GM10847 (cell line): Measurements from ENCODE around the gene FAM169A.

ENCODE experiments used
- POLR2A ChIP-seq: IDR thresholded peaks from 2 replicates; pipeline ENCODE4 v1.6.1; 2011; ENCODE audit not compliant: insufficient read length; ENCODE audit errors: extremely low read depth

FAM169A gene, protein sequence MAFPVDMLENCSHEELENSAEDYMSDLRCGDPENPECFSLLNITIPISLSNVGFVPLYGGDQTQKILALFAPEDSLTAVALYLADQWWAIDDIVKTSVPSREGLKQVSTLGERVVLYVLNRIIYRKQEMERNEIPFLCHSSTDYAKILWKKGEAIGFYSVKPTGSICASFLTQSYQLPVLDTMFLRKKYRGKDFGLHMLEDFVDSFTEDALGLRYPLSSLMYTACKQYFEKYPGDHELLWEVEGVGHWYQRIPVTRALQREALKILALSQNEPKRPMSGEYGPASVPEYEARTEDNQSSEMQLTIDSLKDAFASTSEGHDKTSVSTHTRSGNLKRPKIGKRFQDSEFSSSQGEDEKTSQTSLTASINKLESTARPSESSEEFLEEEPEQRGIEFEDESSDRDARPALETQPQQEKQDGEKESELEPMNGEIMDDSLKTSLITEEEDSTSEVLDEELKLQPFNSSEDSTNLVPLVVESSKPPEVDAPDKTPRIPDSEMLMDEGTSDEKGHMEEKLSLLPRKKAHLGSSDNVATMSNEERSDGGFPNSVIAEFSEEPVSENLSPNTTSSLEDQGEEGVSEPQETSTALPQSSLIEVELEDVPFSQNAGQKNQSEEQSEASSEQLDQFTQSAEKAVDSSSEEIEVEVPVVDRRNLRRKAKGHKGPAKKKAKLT

DNA sequence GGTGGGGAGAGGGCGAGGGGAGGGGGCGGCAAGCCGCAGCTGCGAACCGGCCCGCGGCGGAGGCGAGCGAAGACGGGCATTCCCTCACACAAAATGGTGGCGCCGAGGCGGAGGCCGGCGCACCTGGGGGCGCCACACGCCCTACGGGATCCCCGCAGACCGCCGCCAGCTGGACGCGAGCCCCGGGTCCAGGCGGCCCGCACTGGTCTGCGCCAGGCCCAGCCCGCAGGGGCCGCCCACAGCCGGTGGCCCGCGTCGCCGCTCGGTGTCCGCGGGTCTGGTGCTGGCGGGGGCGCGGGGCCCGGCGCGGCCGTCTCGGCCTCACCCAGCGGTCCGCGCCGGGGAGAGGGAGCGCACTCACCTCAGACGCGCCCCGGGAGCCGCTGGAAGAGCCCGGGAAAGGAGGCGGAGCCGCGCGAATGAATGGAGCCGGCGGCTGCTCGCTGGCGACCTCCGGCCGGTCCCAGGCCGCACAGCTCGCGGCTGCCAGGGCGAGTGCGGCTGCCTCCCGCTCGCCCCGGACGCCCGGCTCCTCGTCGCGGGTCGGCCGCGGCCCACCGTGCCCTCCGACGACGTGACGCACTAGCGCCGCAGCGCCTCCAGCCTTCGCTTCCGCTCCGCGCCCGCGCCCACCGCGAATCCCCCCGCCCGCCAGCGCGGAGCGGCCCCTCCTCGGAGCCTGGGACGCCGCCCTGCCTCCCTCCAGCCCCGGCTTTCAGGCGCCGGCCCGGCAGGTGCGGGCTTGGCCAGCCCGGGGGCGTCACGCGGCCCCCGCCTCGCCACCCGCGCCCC, at the start of gene FAM169A:
Gene FAM169A (minus strand): TSS at position 584 of the 792 bp plus-strand sequence. CDS start 24,711 bp downstream, outside the sequence.
- TF ChIP-seq POLR2A: no peak

DNA sequence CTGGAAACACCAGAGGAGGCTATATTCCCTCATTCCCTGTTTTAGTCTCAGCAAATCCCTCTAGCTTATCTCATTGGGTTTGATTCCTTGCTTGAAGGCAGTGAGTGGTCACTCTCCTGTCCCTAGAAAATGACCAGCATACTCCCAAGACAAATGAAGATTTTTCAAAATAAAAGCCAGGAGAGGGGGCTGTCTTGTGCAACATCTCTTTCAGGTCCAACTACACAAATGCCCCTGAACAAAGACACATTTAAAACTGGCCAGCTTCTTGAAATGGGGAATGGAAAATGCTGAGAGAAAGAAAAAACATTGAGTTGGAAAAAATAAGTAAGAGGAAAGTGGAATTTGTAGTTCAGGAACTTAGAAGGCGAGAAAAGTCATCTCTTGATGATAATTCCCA, 49.3 kb upstream of the FAM169A start:
- no peak for TF ChIP-seq POLR2A

DNA sequence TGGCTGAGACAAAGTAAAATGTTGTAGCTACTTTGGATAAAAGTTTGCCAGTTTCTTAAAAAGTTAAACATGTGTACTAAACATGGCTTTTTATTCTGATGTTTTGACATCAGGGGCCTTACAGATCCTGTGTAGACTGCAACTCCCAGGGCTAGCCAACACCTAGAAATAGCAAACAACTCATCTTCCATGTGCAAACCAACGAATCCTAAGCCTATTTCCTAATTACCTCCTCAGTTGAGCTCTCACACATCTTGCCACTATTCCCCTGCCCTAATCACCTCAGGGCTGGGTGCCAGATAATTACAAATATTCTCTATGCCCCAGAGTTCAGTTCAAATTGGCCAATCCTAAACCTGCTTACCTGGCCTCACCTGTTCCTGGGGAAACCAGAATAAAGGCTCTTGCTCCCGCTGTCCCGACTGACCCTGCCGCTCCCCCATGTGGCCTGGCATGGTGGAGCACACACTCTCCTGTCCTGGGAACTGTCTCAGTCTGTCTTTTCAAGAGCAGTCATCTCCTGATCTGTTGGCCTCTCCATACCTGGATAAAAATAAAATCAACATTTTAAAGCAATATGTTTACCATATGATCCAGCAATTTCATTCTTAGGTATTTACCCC, 37.1 kb upstream of the FAM169A start:
- no peak for TF ChIP-seq POLR2A

DNA sequence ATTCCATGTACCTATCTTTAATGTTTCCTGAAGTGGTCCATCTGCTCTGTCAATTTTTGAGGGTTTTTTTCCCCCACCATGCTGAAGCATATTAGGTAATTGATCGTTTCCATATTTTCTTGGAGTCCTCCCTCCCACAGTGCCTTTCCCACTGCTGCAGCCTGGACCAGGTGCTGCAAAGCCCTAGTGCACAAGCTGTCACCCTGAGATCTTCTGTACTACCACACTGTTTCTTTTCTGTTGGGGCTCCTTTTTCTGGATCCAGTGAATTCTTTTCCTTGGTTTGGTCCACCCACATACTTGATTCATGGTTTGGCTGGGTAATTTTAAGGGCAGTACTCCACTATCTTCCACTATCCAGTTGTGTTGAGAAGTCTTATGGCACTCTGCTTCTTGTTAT, 30.9 kb upstream of the FAM169A start:
- no peak for TF ChIP-seq POLR2A

DNA sequence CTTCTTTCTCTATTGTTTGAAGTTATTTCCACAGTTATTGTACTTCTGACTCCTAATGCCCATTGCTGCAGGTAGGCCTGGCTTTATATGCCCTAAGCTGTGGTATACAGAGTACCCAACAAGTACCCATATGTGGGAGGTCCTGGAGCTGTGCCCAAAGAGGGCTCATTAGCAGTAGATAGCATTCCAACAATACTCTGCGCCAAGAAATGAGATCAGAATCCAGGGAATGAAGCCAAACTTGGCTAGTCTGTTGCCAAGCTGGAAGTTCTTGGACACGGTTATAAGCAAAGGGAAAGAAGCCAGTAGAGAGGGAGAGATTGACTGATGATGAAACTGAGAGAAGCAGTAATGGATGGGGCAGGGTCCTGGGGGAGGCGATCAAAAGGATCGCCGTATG, 29.7 kb upstream of the FAM169A start:
- no peak for TF ChIP-seq POLR2A

DNA sequence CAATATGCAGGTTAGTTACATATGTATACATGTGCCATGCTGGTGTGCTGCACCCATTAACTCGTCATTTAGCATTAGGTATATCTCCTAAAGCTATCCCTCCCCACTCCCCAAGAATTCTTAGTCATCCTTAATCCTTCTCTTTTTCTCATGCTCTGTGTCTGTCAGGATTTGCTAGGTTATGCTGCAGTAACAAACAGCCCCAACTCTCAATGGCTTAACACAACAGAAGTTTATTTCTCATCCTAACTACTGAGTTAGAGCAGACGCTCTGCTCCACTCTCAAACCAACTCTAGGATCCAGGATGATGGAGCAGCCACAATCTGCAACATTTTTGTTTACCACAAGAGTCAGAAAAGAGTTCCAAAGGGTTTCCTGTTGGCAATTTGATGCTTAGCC, 28.2 kb upstream of the FAM169A start:
- TF ChIP-seq POLR2A: no peak

DNA sequence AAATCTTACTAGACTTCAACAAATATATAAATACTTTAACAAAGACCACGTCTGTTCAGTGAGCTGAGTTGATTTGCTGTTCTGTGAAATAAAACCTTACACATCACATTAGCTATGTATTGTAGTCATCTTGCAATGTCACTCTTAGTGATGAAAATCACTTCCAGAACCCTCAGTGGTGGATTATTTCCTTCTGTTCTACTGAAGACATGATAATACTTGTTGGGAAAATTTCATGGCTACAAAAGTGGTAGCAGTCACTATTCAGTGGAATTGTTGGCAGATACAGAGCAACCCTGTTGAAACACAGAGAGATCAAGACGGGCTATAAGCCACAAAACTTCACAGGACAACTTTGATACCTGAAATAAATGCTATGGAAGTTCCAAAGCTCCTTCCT, 26.7 kb upstream of the FAM169A start:
- TF ChIP-seq POLR2A: no peak

DNA sequence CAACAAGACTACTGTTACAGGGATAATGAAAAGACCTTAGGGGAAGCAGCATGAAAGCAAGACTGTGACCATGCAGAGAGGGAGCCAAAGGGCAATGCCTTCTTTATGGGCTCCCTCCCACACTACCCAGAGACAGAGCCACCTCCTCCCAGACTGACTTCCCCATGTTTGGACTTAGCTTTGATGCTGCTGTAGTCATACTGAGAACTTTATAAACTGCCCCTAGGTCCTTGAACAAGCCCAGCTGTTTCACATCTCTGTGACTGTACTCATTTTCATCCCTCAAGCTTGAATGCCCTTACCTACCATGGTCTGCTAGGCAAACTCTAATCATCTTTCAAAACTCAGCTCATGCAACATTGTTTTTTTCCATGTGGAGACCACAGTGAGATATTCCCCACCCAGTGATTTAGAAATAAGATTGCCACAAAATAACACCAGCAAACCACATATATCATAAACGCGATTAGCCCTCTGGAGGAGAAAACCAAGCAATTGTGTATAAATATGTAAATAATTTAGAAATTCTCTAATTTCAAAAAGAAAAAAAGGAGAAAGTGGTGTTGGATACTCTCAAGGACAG, 23.4 kb upstream of the FAM169A start:
- no peak for TF ChIP-seq POLR2A

DNA sequence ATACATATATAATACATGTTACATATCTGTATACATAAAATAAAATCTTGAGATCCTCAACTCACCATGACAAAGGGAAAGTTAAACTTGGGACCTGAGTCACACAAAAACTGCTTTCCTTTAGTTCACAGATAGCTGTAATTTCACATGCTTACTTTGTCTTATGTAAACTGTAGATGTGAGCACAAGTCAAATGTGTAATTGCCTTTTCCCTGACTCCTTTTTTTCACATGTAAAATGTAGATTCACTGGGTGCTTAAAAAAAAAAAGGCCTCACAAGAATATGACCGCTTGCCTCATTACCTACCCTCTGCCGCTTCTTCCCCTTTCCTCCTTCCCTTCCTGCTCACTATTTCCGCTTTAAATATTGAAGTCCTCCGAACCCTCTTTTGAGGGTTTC, 21.9 kb upstream of the FAM169A start:
- TF ChIP-seq POLR2A: no peak

DNA sequence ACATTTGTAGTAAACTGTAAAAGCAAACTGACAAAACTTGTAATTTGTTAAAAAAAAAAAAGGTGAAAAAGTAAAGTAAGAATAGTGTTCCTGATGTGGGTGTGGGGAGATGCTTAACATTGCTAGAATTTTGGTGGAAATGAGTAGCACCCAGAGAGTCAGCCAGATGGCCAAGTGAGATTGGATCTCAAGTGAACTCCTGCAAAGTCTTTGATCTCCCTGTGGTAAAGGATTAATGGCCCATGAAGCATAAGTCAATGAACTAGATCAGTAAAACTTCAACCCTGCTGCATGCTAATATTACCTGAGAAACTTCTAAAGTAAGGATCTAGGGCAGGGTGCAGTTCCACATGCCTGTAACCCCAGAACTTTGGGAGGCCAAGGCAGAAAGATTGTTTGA, 19.0 kb upstream of the FAM169A start:
- TF ChIP-seq POLR2A: no peak

DNA sequence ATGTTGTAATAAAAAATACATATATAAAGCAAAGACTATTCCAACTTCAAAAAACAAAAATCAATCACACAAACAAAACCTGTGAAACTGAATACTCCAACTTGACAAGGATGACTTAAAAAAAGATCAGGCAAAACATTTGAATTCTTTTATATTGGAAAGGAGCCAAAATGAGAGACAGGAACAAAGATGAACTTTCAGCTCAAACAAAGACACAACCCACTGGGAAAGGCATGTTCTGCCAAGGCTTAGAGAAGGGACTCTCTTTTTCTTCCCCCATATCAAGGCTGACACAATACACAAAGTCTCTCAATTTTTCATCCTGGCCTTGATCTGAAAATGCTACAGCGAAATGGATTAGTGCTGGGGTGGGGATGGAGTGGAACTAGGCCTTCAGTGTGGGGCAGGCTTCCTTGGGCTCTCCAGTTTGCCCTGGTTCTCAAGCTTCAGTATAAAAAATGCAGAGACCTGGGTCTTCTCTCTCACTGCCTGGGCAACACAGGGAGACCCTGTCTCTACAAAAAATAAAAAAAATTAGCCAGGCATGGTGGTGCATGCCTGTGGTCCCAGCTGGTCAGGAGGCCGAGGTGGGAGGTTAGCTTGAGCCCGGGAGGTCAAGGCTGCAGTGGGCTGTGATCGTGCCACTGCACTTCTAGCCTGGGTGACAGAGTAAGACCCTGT, 11.6 kb upstream of the FAM169A start:
- no peak for TF ChIP-seq POLR2A

DNA sequence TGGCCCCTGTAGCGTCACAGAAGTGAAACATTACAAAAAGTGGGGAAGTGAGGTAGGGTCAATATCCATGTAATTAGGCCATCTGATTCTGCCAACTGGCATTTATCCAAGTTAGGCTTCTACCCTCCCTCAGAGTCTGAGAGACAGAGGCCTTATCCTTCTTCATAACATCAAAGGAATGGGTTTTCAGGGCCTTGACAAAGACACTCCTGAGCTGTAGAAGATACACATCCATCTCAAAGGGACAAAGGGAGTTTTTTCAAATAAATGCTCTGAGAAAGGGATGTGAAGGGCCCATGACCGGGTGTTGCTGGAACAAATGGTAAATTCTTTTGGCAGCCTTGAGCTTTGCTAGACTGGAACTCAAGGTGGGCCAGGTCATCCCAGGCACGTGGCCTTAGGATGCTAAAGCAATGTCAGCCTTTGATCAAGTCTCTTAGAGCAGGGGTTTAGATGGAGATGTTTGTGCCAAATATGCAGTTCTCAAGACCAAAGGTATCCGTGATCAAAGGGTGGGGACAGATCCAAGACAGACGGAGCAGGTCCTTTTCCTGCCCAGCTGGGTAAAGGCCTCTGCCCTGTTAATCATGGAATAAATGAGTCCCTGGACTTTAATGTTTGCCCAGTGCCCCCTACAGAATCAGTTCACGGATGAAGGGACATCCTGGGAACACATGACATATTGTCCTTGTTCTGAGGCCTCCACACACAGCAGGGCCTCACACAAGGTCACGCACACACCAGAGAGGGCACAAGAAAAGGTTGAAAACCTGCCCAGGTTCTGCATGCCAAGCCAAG, 10.0 kb upstream of the FAM169A start:
- TF ChIP-seq POLR2A: no peak

DNA sequence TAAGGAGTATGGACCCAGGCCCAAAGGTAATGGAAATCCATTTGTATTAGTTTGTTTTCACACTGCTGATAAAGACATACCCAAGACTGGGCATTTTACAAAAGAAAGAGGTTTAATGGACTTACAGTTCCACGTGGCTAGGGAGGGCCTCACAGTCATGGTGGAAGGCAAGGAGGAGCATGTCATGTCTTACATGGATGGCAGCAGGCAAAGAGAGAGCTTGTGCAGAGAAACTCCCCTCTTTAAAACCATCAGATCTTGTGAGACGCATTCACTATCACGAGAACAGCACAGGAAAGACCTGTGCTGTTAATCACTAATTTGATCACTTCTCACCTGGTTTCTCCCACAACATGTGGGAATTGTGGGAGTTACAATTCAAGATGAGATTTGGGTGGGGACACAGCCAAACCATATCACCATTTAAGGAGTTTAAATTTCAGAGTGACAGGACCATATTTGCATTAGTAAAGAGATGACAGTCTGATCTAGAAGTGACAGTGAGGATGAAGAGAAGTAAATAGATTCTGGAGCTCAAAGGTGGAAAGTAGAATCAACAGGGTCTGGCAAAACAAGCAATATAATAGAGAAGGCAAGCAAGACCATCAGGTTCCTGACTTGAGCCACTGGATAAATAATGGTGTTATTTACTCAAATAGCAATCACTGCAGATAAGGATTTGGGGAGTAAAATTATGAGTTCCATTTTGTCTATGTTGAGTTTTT, 7.5 kb upstream of the FAM169A start:
- no peak for TF ChIP-seq POLR2A
